Spleen (tissue), 11 donors: ENCODE results near the gene KCNMB2. TPM values are rescaled to one million over a fixed set of nuclear protein-coding genes. Genes with fewer than 3 reads are reported as not detected.

Source experiments
- DNase-seq: peaks from one replicate; pipeline ENCODE4 v3.0.0-alpha.2; 2020
- H3K27ac ChIP-seq, 8 donors: fragments of 200-600 bp; sonication (generic) in 7 of 8; 1 replicate in 4 of 8; 2 replicates in 4 of 8; pipeline versions ENCODE4 v1.5.0 to v1.8.0; 2016 to 2021; ENCODE audit warnings: inconsistent platforms in 4 of 8, mild to moderate bottlenecking in 4 of 8, moderate library complexity in 1 of 8
- H3K27me3 ChIP-seq, 7 donors: fragments of 200-600 bp; sonication (generic) in 6 of 7; replicated peaks in 1 of 7; 1 replicate in 4 of 7; 2 replicates in 3 of 7; pipeline versions ENCODE4 v1.5.0 to v1.8.0; 2016 to 2021; ENCODE audit warnings: inconsistent platforms in 3 of 7, mild to moderate bottlenecking in 1 of 7
- H3K36me3 ChIP-seq, 6 donors: fragments of 200-600 bp; sonication (generic) in 5 of 6; 1 replicate in 4 of 6; 2 replicates in 2 of 6; pipeline versions ENCODE4 v1.5.0 to v1.8.0; 2016 to 2021; ENCODE audit warnings: inconsistent platforms in 2 of 6
- H3K4me1 ChIP-seq, 6 donors: fragments of 200-600 bp; sonication (generic) in 5 of 6; 1 replicate in 3 of 6; 2 replicates in 3 of 6; pipeline versions ENCODE4 v1.5.0 to v1.8.0; 2016 to 2021; ENCODE audit warnings: inconsistent platforms in 3 of 6
- H3K4me3 ChIP-seq, 8 donors: fragments of 200-600 bp; sonication (generic) in 7 of 8; 1 replicate in 4 of 8; 2 replicates in 4 of 8; pipeline versions ENCODE4 v1.5.0 to v1.8.0; 2016 to 2021; ENCODE audit warnings: inconsistent platforms in 4 of 8, mild to moderate bottlenecking in 4 of 8, moderate library complexity in 2 of 8
- H3K9me3 ChIP-seq, 8 donors: fragments of 200-600 bp; sonication (generic) in 7 of 8; 1 replicate in 4 of 8; 2 replicates in 4 of 8; pipeline versions ENCODE4 v1.5.0 to v1.8.0; 2016 to 2021; ENCODE audit warnings: inconsistent platforms in 4 of 8
- POLR2A ChIP-seq, 3 donors: fragments of 450-650 bp; IDR thresholded peaks; one replicate each; pipeline ENCODE4 v1.5.1; 2017; ENCODE audit warnings: antibody characterized with exemption in 3 of 3, mild to moderate bottlenecking in 1 of 3
- POLR2AphosphoS5 ChIP-seq, 3 donors: sonication (generic); formaldehyde crosslinking; IDR thresholded peaks; one replicate each; pipeline ENCODE4 v1.5.1; 2017; ENCODE audit warnings: antibody characterized with exemption in 3 of 3
- WGBS, 5 donors: extraction: QIAGEN DNeasy Blood & Tissue Kit in 3 of 5; methylation state at CpG; one replicate each; pipeline versions ENCODE4 v1.1.5 to v1.1.7; 2013 to 2018; 5-methylcytosine and 5-hydroxymethylcytosine counted together
- intact Hi-C: fragments of 100-400 bp; cut with DNase I; formaldehyde crosslinking; loops from one replicate; pipeline ENCODE4 v1.15.0; 2023; ENCODE audit warnings: low total_unique reads
- polyA plus RNA-seq, 3 donors: library from polyadenylated mRNA; stranded (reverse); fragments of 200-250 nt; gene quantifications; one replicate each; pipeline ENCODE4 v1.2.1, GENCODE V29; 2013
- total RNA-seq, 7 donors: library from RNA; depleted of rRNA in 3 of 7; stranded (reverse); fragments of >200 nt in 3 of 7; fragmentation: NEBNext Ultra II Directional in 4 of 7; extraction: Animal tissue kit (Norgen Biotek cat#: 25700) in 4 of 7; gene quantifications; one replicate each; pipeline versions ENCODE4 v1.1.0 to v1.2.1, GENCODE V29; 2016 to 2021
- TF ChIP-seq, protein P1 (sequence below), 11 experiments: fragments of 200-600 bp in 7 of 11; fragments of 450-650 bp in 4 of 11; sonication (generic) in 4 of 11; IDR thresholded peaks in 8 of 11; conservative IDR thresholded peaks in 3 of 11; 1 replicate in 7 of 11; 2 replicates in 4 of 11; pipeline versions ENCODE4 v1.4.0 to v1.8.0; 2016 to 2021; ENCODE audit warnings: antibody characterized with exemption in 11 of 11, inconsistent platforms in 4 of 11, mild to moderate bottlenecking in 1 of 11
- donor health status: healthy with polysubstance abuse.
- donor health status: DM: no; HTN: no; CAD: no; lungs with moderate emphysema.
- donor health status: DM: no; HTN: no; CAD: no.
- donor health status: Bipolar disorder and iron deficiency.
- donor health status: healthy.
- donor health status: DM: no; HTN: no; CAD: no.
- donor health status: DM: yes; HTN: yes; CAD: no.

The KCNMB2 gene
- total and polyA plus RNA-seq, 10 donors, result 0.03 to 0.70 (median 0.66) TPM; not detected in 5

DNA sequence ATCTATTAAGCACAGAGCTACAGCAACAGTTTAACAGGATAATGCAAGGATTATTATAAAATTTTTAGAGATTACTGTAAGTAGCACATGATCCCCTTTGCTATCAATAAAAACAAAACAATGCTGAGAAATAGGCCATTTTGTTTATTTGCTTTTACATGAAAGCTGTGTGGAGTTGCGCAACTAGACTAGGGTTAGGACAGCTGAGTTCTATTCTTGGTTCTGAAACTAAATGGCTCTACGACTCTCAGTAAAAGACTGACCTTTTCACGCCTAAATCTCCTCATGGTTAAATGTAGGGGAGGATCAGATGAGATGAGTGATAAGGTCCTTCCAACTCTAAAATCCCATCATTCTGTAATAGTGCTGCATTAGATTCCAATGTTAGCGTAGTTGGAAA lies 25.0 kb downstream of the KCNMB2 start:
- DNase-seq, result no peak
- intact Hi-C loops, result no loop called here
- WGBS, 5 donors, result 64 to 87% (median 81%) methylated on average over 4 of the region's 4 CpGs

DNA sequence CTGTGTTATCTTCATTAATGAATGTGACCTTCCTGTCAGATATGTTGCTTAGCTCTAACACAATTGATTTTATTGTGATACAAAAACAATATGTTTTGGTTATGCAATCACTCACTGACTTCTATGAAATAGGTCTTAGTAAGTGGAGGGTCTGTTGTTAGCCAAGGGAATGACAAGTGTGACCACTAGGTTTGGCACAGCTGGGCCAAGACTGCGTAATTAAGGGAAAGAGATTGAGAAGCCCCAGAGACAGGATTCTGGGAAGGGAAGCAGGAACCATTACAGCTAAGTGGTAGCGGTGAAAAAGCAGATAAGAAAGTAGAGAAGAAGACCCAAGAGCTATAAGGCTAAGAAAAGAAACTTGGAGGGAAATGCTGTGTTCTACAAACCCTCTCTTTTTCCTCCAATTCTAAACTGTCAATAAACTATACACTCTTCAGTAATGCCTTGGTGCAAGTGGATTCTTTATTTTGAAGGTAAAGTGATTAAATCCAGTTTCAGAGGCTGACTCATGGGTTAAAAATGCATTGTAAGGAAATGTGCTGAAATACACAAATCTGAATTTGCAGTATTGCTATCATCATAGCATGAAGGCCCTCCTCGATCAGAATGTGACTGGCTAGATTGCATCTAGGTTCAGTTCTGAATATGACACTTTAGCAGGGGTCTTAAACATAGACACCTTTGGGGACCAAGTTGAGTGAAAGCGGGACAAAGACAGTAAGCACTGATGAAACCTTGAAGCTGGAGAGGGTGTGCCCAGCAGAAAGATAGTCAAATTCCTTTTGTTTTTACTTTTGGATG lies 26.1 kb downstream of the KCNMB2 start:
- no peaks in the 10 kb centered on the region for H3K27me3 ChIP-seq
- intact Hi-C loops, result no loop called here
- no peak overlapping the region for H3K27ac ChIP-seq
- H3K4me3 ChIP-seq, result no peak overlapping the region
- no peaks in the 10 kb centered on the region for H3K36me3 ChIP-seq
- no peak for DNase-seq
- no peaks in the 10 kb centered on the region for H3K9me3 ChIP-seq
- WGBS, 5 donors, result 68 to 84% (median 76%) methylated on average over 4 of the region's 4 CpGs
- no peaks in the 10 kb centered on the region for H3K4me1 ChIP-seq
- TF ChIP-seq, protein P1, sequence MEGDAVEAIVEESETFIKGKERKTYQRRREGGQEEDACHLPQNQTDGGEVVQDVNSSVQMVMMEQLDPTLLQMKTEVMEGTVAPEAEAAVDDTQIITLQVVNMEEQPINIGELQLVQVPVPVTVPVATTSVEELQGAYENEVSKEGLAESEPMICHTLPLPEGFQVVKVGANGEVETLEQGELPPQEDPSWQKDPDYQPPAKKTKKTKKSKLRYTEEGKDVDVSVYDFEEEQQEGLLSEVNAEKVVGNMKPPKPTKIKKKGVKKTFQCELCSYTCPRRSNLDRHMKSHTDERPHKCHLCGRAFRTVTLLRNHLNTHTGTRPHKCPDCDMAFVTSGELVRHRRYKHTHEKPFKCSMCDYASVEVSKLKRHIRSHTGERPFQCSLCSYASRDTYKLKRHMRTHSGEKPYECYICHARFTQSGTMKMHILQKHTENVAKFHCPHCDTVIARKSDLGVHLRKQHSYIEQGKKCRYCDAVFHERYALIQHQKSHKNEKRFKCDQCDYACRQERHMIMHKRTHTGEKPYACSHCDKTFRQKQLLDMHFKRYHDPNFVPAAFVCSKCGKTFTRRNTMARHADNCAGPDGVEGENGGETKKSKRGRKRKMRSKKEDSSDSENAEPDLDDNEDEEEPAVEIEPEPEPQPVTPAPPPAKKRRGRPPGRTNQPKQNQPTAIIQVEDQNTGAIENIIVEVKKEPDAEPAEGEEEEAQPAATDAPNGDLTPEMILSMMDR (IDR thresholded peaks at IDR 0.05 in 8 of 11, conservative IDR thresholded peaks at IDR 0.05 in 3 of 11), result no peak
- TF ChIP-seq POLR2A (IDR thresholded peaks at IDR 0.05), result no peak
- no peak for TF ChIP-seq POLR2AphosphoS5 (IDR thresholded peaks at IDR 0.05)

More for the DNA sequence above, 25.0 kb downstream of the KCNMB2 start:
- H3K27ac ChIP-seq, result no peak overlapping the region
- H3K27me3 ChIP-seq, result no peaks in the 10 kb centered on the region
- TF ChIP-seq, protein P1 (IDR thresholded peaks at IDR 0.05 in 8 of 11, conservative IDR thresholded peaks at IDR 0.05 in 3 of 11), result no peak
- TF ChIP-seq POLR2AphosphoS5 (IDR thresholded peaks at IDR 0.05) (no peak), POLR2A (IDR thresholded peaks at IDR 0.05) (no peak)
- H3K9me3 ChIP-seq, result no peaks in the 10 kb centered on the region
- H3K4me3 ChIP-seq, result no peak overlapping the region
- H3K36me3 ChIP-seq, result no peaks in the 10 kb centered on the region
- no peaks in the 10 kb centered on the region for H3K4me1 ChIP-seq

DNA sequence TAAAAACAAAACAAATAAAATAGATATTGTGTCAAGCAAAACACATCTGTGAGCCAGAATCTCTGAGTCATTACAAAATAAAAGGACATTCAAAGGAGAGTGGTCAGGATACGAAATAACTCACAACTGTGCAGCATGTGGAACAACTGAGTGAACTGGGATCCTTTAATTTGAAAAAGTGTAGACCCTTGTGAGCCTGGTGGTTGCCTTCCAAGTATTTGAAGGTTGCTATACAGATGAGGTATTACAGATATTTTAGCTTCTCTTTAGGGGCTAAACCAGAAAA lies 26.7 kb downstream of the KCNMB2 start:
- no peaks in the 10 kb centered on the region for H3K4me1 ChIP-seq
- no peaks in the 10 kb centered on the region for H3K27me3 ChIP-seq
- TF ChIP-seq POLR2AphosphoS5 (IDR thresholded peaks at IDR 0.05), result no peak
- TF ChIP-seq, protein P1 (IDR thresholded peaks at IDR 0.05 in 8 of 11, conservative IDR thresholded peaks at IDR 0.05 in 3 of 11), result no peak
- no peak for TF ChIP-seq POLR2A (IDR thresholded peaks at IDR 0.05)
- WGBS, 5 donors, result 35 to 83% (median 62%) methylated on average over 1 of the region's 1 CpG
- intact Hi-C loops, result no loop called here
- no peak overlapping the region for H3K27ac ChIP-seq
- no peaks in the 10 kb centered on the region for H3K36me3 ChIP-seq
- no peak for DNase-seq
- no peaks in the 10 kb centered on the region for H3K9me3 ChIP-seq
- no peak overlapping the region for H3K4me3 ChIP-seq

DNA sequence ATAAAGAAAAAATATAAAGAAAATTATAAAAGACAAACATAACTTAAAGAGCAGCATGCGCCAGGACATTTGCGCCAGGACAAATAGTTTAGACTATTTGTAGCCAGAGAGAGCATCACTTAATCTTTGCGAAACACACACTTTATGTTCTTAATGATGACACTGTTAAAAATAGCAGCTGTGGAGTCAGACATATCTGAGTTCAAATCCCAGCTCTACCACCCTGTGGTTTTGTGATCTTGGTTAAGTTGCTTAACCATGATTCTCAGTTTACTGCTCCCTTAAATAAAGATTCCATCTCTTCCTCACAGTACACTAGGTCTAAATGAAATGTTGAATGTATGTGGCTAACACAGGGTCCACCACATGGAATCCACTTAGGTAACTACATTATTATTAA lies 31.4 kb downstream of the KCNMB2 start:
- intact Hi-C loops, result no loop called here
- Histone ChIP-seq H3K4me1 (no peaks in the 10 kb centered on the region), H3K27me3 (no peaks in the 10 kb centered on the region), H3K4me3 (no peak overlapping the region), H3K36me3 (no peaks in the 10 kb centered on the region), H3K9me3 (no peaks in the 10 kb centered on the region), H3K27ac (no peak overlapping the region)
- DNase-seq, result no peak
- 91 to 97% (median 94%) methylated on average over 3 of the region's 3 CpGs for whole genome bisulfite sequencing, 5 donors
- TF ChIP-seq POLR2AphosphoS5 (IDR thresholded peaks at IDR 0.05), result no peak
- TF ChIP-seq, protein P1 (IDR thresholded peaks at IDR 0.05 in 8 of 11, conservative IDR thresholded peaks at IDR 0.05 in 3 of 11), result no peak
- no peak for TF ChIP-seq POLR2A (IDR thresholded peaks at IDR 0.05)
